ENCODE data around the gene CFAP410. TPM values are rescaled to one million over a fixed set of nuclear protein-coding genes. Genes with fewer than 3 reads are reported as not detected.

CFAP410 gene
- total and polyA plus RNA-seq, 10 donors: 26.2 to 79.8 (median 33.0) TPM

GRCh38 chr21:44371596-44371995, 32.4 kb upstream of the CFAP410 start:
- TF ChIP-seq CTCF (IDR thresholded peaks at IDR 0.05 in 8 of 11, conservative IDR thresholded peaks at IDR 0.05 in 3 of 11): no peak
- TF ChIP-seq POLR2AphosphoS5 (IDR thresholded peaks at IDR 0.05): no peak
- no peak for TF ChIP-seq POLR2A (IDR thresholded peaks at IDR 0.05)
- intact Hi-C loops (cut with DNase I; ENCODE audit: low total_unique reads): no loop called here
- Histone ChIP-seq H3K4me1 (peaks cover 4 to 51% (median 29%) of the 10 kb centered on the region in 6 donors), H3K27ac (no peak overlapping the region), H3K36me3 (peaks cover 0 to 62% (median 3%) of the 10 kb centered on the region in 6 donors), H3K27me3 (replicated peaks in 1 of 7) (peaks cover 0 to 5% (median 0%) of the 10 kb centered on the region in 7 donors), H3K9me3 (no peaks in the 10 kb centered on the region), H3K4me3 (no peak overlapping the region)
- no peak for DNase-seq
- WGBS, 5 donors: 92 to 97% (median 94%) methylated on average over 6 of the region's 6 CpGs

GRCh38 chr21:44370786-44371410, 31.7 kb upstream of the CFAP410 start:
- intact Hi-C loops (cut with DNase I; ENCODE audit: low total_unique reads): no loop called here
- Histone ChIP-seq H3K27me3 (replicated peaks in 1 of 7) (peaks cover 0 to 5% (median 0%) of the 10 kb centered on the region in 7 donors), H3K27ac (peak overlapping the region in 7 of 8 donors; percentile 51 to 84 (median 68)), H3K36me3 (peaks cover 0 to 63% (median 3%) of the 10 kb centered on the region in 6 donors), H3K9me3 (no peaks in the 10 kb centered on the region), H3K4me3 (peak overlapping the region in 1 of 8 donors; percentile 41), H3K4me1 (peaks cover 4 to 44% (median 24%) of the 10 kb centered on the region in 6 donors)
- DNase-seq: peak; percentile 75
- no peak for TF ChIP-seq CTCF (IDR thresholded peaks at IDR 0.05 in 8 of 11, conservative IDR thresholded peaks at IDR 0.05 in 3 of 11)
- peak in 1 of 3 donors; percentile 35 for TF ChIP-seq POLR2AphosphoS5 (IDR thresholded peaks at IDR 0.05)
- WGBS, 5 donors: 89 to 95% (median 92%) methylated on average over 33 to 37 of the region's 37 CpGs

GRCh38 chr21:44370027-44370735, 31.0 kb upstream of the CFAP410 start:
- H3K4me1 ChIP-seq: peaks cover 3 to 36% (median 16%) of the 10 kb centered on the region in 6 donors
- peak overlapping the region in 2 of 8 donors; percentile 22 to 41 for H3K4me3 ChIP-seq
- peaks cover 0 to 5% (median 0%) of the 10 kb centered on the region in 7 donors for H3K27me3 ChIP-seq (replicated peaks in 1 of 7)
- intact Hi-C loops (cut with DNase I; ENCODE audit: low total_unique reads): no loop called here
- peaks cover 0 to 66% (median 3%) of the 10 kb centered on the region in 6 donors for H3K36me3 ChIP-seq
- WGBS, 5 donors: 32 to 59% (median 55%) methylated on average over 19 to 29 of the region's 29 CpGs
- peak overlapping the region in 7 of 8 donors; percentile 51 to 84 (median 68) for H3K27ac ChIP-seq
- no peak for TF ChIP-seq POLR2A (IDR thresholded peaks at IDR 0.05)
- TF ChIP-seq POLR2AphosphoS5 (IDR thresholded peaks at IDR 0.05): peak; percentile 40 to 71 (median 51)
- peak; percentile 84 for DNase-seq
- H3K9me3 ChIP-seq: no peaks in the 10 kb centered on the region

- DNase-seq: peak; percentile 73
- Histone ChIP-seq H3K27me3 (replicated peaks in 1 of 7) (peaks cover 0 to 5% (median 0%) of the 10 kb centered on the region in 7 donors), H3K4me3 (no peak overlapping the region), H3K9me3 (peaks cover 0 to 7% (median 1%) of the 10 kb centered on the region in 8 donors), H3K36me3 (peaks cover 0 to 77% (median 3%) of the 10 kb centered on the region in 6 donors), H3K4me1 (peaks cover 0 to 23% (median 6%) of the 10 kb centered on the region in 6 donors), H3K27ac (no peak overlapping the region)
- 55 to 62% (median 60%) methylated on average over 31 to 35 of the region's 35 CpGs for WGBS, 5 donors
- TF ChIP-seq POLR2AphosphoS5 (IDR thresholded peaks at IDR 0.05) (no peak), CTCF (IDR thresholded peaks at IDR 0.05 in 8 of 11, conservative IDR thresholded peaks at IDR 0.05 in 3 of 11) (no peak), POLR2A (IDR thresholded peaks at IDR 0.05) (no peak)
- intact Hi-C loops (cut with DNase I; ENCODE audit: low total_unique reads): no loop called here
Observed at GRCh38 chr21:44368711-44369446, 29.7 kb upstream of the CFAP410 start.

All from spleen (tissue), 11 donors.